Activated T-helper 2 cell treated with anti-CD3 and anti-CD28 coated beads, Interferon-gamma antibody, Interleukin-2, Interleukin-4, amounts not matched to agents 10 μg/mL and 5 μg/mL and 100 μg/mL, durations not matched to agents 14 hours and 24 hours and 36 hours (primary cell): ENCODE data around the gene BBS9. TPM values are rescaled to one million over a fixed set of nuclear protein-coding genes. Genes with fewer than 3 reads are reported as not detected.

Source experiments
- DNase-seq: peaks from one replicate; pipeline ENCODE4 v3.0.0; 2021; ENCODE audit warnings: low spot score
- H3K27ac Mint-ChIP-seq: one replicate; pipeline ENCODE4 v1.8.0; 2021; ENCODE audit warnings: mixed read lengths
- H3K27me3 Mint-ChIP-seq: one replicate; pipeline ENCODE4 v1.8.0; 2021; ENCODE audit warnings: low read depth, mixed read lengths
- H3K36me3 Mint-ChIP-seq: one replicate; pipeline ENCODE4 v1.8.0; 2021; ENCODE audit warnings: low read depth, mixed read lengths
- H3K4me1 Mint-ChIP-seq: one replicate; pipeline ENCODE4 v1.8.0; 2021; ENCODE audit warnings: low read depth, mixed read lengths
- H3K4me3 Mint-ChIP-seq: one replicate; pipeline ENCODE4 v1.8.0; 2021; ENCODE audit warnings: low read depth, mild to moderate bottlenecking, moderate library complexity, mixed read lengths
- H3K9me3 Mint-ChIP-seq: one replicate; pipeline ENCODE4 v1.8.0; 2021; ENCODE audit warnings: mixed read lengths
- intact Hi-C: fragments of 100-400 bp; cut with micrococcal nuclease; formaldehyde crosslinking; loops from one replicate; pipeline ENCODE4 v1.15.1; 2023
- total RNA-seq: library from RNA; stranded (reverse); gene quantifications from 2 replicates; pipeline ENCODE4 v1.2.3, GENCODE V29; 2022

Gene BBS9
- total RNA-seq, 1 donor from 2014 or later, result 6.8 TPM

- intact Hi-C loops, result no loop called here
- Mint-ChIP-seq H3K36me3 (no peaks in the 10 kb centered on the region), H3K27me3 (no peaks in the 10 kb centered on the region)
Observed at GRCh38 chr7:33325754-33326484, 196.6 kb downstream of the BBS9 start.

GRCh38 chr7:33326485-33326848 lies 197.1 kb downstream of the BBS9 start:
- no peaks in the 10 kb centered on the region for H3K36me3 Mint-ChIP-seq
- no peaks in the 10 kb centered on the region for H3K4me1 Mint-ChIP-seq
- no peak for DNase-seq
- H3K27ac Mint-ChIP-seq, result no peak overlapping the region
- no peak overlapping the region for H3K4me3 Mint-ChIP-seq
- peaks cover 7% of the 10 kb centered on the region for H3K9me3 Mint-ChIP-seq
- intact Hi-C loops, result no loop called here
- H3K27me3 Mint-ChIP-seq, result no peaks in the 10 kb centered on the region

More at GRCh38 chr7:33325754-33326484, 196.6 kb downstream of the BBS9 start:
- no peaks in the 10 kb centered on the region for H3K4me1 Mint-ChIP-seq
- H3K4me3 Mint-ChIP-seq, result no peak overlapping the region
- no peak for DNase-seq
- H3K27ac Mint-ChIP-seq, result no peak overlapping the region
- H3K9me3 Mint-ChIP-seq, result peaks cover 7% of the 10 kb centered on the region

- no peak overlapping the region for H3K27ac Mint-ChIP-seq
- H3K4me1 Mint-ChIP-seq, result no peaks in the 10 kb centered on the region
- H3K4me3 Mint-ChIP-seq, result no peak overlapping the region
- no peak for DNase-seq
- no peaks in the 10 kb centered on the region for H3K36me3 Mint-ChIP-seq
- intact Hi-C loops, result no loop called here
- peaks cover 7% of the 10 kb centered on the region for H3K9me3 Mint-ChIP-seq
- no peaks in the 10 kb centered on the region for H3K27me3 Mint-ChIP-seq
Observed at GRCh38 chr7:33327427-33327826, 198.1 kb downstream of the BBS9 start.

GRCh38 chr7:33334349-33334748 lies 205.0 kb downstream of the BBS9 start:
- Mint-ChIP-seq H3K9me3 (no peaks in the 10 kb centered on the region), H3K36me3 (no peaks in the 10 kb centered on the region)

GRCh38 chr7:33336820-33337219 lies 207.5 kb downstream of the BBS9 start:
- Mint-ChIP-seq H3K27ac (no peak overlapping the region), H3K36me3 (no peaks in the 10 kb centered on the region), H3K9me3 (no peaks in the 10 kb centered on the region), H3K4me3 (no peak overlapping the region), H3K4me1 (no peaks in the 10 kb centered on the region), H3K27me3 (no peaks in the 10 kb centered on the region)
- DNase-seq, result no peak
- intact Hi-C loops, result no loop called here

More at GRCh38 chr7:33334349-33334748, 205.0 kb downstream of the BBS9 start:
- no peak for DNase-seq
- intact Hi-C loops, result no loop called here
- Mint-ChIP-seq H3K27me3 (no peaks in the 10 kb centered on the region), H3K27ac (no peak overlapping the region), H3K4me1 (no peaks in the 10 kb centered on the region), H3K4me3 (no peak overlapping the region)

- no peak overlapping the region for H3K4me3 Mint-ChIP-seq
- H3K27me3 Mint-ChIP-seq, result no peaks in the 10 kb centered on the region
- no peak overlapping the region for H3K27ac Mint-ChIP-seq
- H3K9me3 Mint-ChIP-seq, result no peaks in the 10 kb centered on the region
- H3K4me1 Mint-ChIP-seq, result no peaks in the 10 kb centered on the region
- H3K36me3 Mint-ChIP-seq, result no peaks in the 10 kb centered on the region
- DNase-seq, result no peak
- intact Hi-C loops, result no loop called here
Observed at GRCh38 chr7:33339074-33339790, 209.9 kb downstream of the BBS9 start.

GRCh38 chr7:33346055-33346454 lies 216.7 kb downstream of the BBS9 start:
- no peak overlapping the region for H3K27ac Mint-ChIP-seq
- no peaks in the 10 kb centered on the region for H3K9me3 Mint-ChIP-seq
- H3K4me3 Mint-ChIP-seq, result no peak overlapping the region
- DNase-seq, result no peak
- no peaks in the 10 kb centered on the region for H3K36me3 Mint-ChIP-seq
- no peaks in the 10 kb centered on the region for H3K27me3 Mint-ChIP-seq
- intact Hi-C loops, result no loop called here
- no peaks in the 10 kb centered on the region for H3K4me1 Mint-ChIP-seq

- Mint-ChIP-seq H3K36me3 (no peaks in the 10 kb centered on the region), H3K9me3 (no peaks in the 10 kb centered on the region), H3K27me3 (no peaks in the 10 kb centered on the region), H3K4me3 (no peak overlapping the region), H3K27ac (no peak overlapping the region), H3K4me1 (no peaks in the 10 kb centered on the region)
- DNase-seq, result no peak
- intact Hi-C loops, result no loop called here
Observed at GRCh38 chr7:33350577-33350976, 221.2 kb downstream of the BBS9 start.

- H3K4me1 Mint-ChIP-seq, result no peaks in the 10 kb centered on the region
- no peaks in the 10 kb centered on the region for H3K9me3 Mint-ChIP-seq
- intact Hi-C loops, result no loop called here
- H3K36me3 Mint-ChIP-seq, result no peaks in the 10 kb centered on the region
- DNase-seq, result no peak
- H3K27ac Mint-ChIP-seq, result no peak overlapping the region
- no peak overlapping the region for H3K4me3 Mint-ChIP-seq
- H3K27me3 Mint-ChIP-seq, result no peaks in the 10 kb centered on the region
Observed at GRCh38 chr7:33351709-33352108, 222.3 kb downstream of the BBS9 start.

GRCh38 chr7:33354201-33354600 lies 224.8 kb downstream of the BBS9 start:
- intact Hi-C loops, result no loop called here
- no peak overlapping the region for H3K27ac Mint-ChIP-seq
- no peaks in the 10 kb centered on the region for H3K27me3 Mint-ChIP-seq

GRCh38 chr7:33355386-33355785 lies 226.0 kb downstream of the BBS9 start:
- Mint-ChIP-seq H3K27me3 (no peaks in the 10 kb centered on the region), H3K9me3 (no peaks in the 10 kb centered on the region), H3K4me3 (no peak overlapping the region), H3K36me3 (no peaks in the 10 kb centered on the region), H3K4me1 (no peaks in the 10 kb centered on the region), H3K27ac (no peak overlapping the region)
- DNase-seq, result no peak
- intact Hi-C loops, result no loop called here

More at GRCh38 chr7:33354201-33354600, 224.8 kb downstream of the BBS9 start:
- no peaks in the 10 kb centered on the region for H3K4me1 Mint-ChIP-seq
- DNase-seq, result no peak
- no peak overlapping the region for H3K4me3 Mint-ChIP-seq
- no peaks in the 10 kb centered on the region for H3K36me3 Mint-ChIP-seq
- H3K9me3 Mint-ChIP-seq, result no peaks in the 10 kb centered on the region

- Mint-ChIP-seq H3K4me3 (no peak overlapping the region), H3K9me3 (no peaks in the 10 kb centered on the region), H3K27me3 (no peaks in the 10 kb centered on the region), H3K36me3 (no peaks in the 10 kb centered on the region), H3K4me1 (no peaks in the 10 kb centered on the region), H3K27ac (no peak overlapping the region)
- DNase-seq, result no peak
- intact Hi-C loops, result no loop called here
Observed at GRCh38 chr7:33356336-33356735, 227.0 kb downstream of the BBS9 start.

GRCh38 chr7:33357846-33358245 lies 228.5 kb downstream of the BBS9 start:
- no peak overlapping the region for H3K27ac Mint-ChIP-seq
- no peaks in the 10 kb centered on the region for H3K27me3 Mint-ChIP-seq
- H3K36me3 Mint-ChIP-seq, result no peaks in the 10 kb centered on the region
- H3K4me3 Mint-ChIP-seq, result no peak overlapping the region
- no peak for DNase-seq
- H3K9me3 Mint-ChIP-seq, result no peaks in the 10 kb centered on the region
- intact Hi-C loops, result no loop called here
- H3K4me1 Mint-ChIP-seq, result no peaks in the 10 kb centered on the region
